Nephron progenitor cell (in vitro differentiated cells): ENCODE results near the gene CTNNA3.

ENCODE experiments used
- DNase-seq: peaks from one replicate; pipeline ENCODE4 v3.0.0; 2021
- H3K27ac Mint-ChIP-seq: 2 replicates; pipeline ENCODE4 v1.8.0; 2021; ENCODE audit warnings: mild to moderate bottlenecking, moderate library complexity, mixed read lengths
- H3K27me3 Mint-ChIP-seq: 2 replicates; pipeline ENCODE4 v1.8.0; 2021; ENCODE audit warnings: mild to moderate bottlenecking, low read depth, mixed read lengths; ENCODE audit not compliant: poor library complexity
- H3K36me3 Mint-ChIP-seq: 2 replicates; pipeline ENCODE4 v1.8.0; 2021; ENCODE audit warnings: low read depth, mixed read lengths
- H3K4me1 Mint-ChIP-seq: 2 replicates; pipeline ENCODE4 v1.8.0; 2021; ENCODE audit warnings: mixed read lengths
- H3K4me3 Mint-ChIP-seq: 2 replicates; pipeline ENCODE4 v1.8.0; 2021; ENCODE audit warnings: mild to moderate bottlenecking, moderate library complexity, mixed read lengths
- H3K9me3 Mint-ChIP-seq: 2 replicates; pipeline ENCODE4 v1.8.0; 2021; ENCODE audit warnings: mild to moderate bottlenecking, moderate library complexity, mixed read lengths
- TF ChIP-seq, protein P1 (sequence below): fragments of 200-600 bp; sonication (generic); IDR thresholded peaks from 2 replicates; pipeline ENCODE4 v1.5.0; 2021; ENCODE audit warnings: antibody characterized with exemption

The CTNNA3 gene

GRCh38 chr10:66780796-66781195 is 915.2 kb downstream of the CTNNA3 start:
- Mint-ChIP-seq H3K36me3 (no peaks in the 10 kb centered on the region), H3K9me3 (no peaks in the 10 kb centered on the region), H3K4me1 (peaks cover 26% of the 10 kb centered on the region), H3K27ac (no peak overlapping the region), H3K27me3 (no peaks in the 10 kb centered on the region), H3K4me3 (no peak overlapping the region)
- TF ChIP-seq, protein P1, sequence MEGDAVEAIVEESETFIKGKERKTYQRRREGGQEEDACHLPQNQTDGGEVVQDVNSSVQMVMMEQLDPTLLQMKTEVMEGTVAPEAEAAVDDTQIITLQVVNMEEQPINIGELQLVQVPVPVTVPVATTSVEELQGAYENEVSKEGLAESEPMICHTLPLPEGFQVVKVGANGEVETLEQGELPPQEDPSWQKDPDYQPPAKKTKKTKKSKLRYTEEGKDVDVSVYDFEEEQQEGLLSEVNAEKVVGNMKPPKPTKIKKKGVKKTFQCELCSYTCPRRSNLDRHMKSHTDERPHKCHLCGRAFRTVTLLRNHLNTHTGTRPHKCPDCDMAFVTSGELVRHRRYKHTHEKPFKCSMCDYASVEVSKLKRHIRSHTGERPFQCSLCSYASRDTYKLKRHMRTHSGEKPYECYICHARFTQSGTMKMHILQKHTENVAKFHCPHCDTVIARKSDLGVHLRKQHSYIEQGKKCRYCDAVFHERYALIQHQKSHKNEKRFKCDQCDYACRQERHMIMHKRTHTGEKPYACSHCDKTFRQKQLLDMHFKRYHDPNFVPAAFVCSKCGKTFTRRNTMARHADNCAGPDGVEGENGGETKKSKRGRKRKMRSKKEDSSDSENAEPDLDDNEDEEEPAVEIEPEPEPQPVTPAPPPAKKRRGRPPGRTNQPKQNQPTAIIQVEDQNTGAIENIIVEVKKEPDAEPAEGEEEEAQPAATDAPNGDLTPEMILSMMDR, result no peak
- DNase-seq, result no peak

DNA sequence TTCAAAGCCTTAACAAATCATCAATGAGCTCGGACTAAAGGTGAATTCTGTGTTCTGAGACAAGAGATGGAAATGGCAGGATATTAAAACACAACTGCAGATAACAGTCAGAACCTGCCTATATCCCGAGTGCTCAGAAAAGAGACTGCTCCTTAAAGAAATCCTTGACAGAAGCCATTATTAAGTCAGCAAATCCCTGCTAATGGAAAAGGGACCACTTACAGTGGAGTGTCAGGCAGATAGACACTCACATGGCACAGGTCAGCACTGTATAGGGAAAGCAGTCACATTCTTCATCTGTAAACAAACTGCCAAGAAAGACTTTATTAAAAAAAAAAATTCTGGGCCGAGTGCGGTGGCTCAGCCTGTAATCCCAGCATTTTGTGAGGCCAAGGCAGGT is 917.6 kb downstream of the CTNNA3 start:
- Mint-ChIP-seq H3K4me1 (peaks cover 17% of the 10 kb centered on the region), H3K36me3 (no peaks in the 10 kb centered on the region), H3K9me3 (no peaks in the 10 kb centered on the region), H3K4me3 (no peak overlapping the region), H3K27me3 (no peaks in the 10 kb centered on the region), H3K27ac (no peak overlapping the region)
- DNase-seq, result no peak
- TF ChIP-seq, protein P1, result no peak

GRCh38 chr10:66777665-66778064 is 918.3 kb downstream of the CTNNA3 start:
- no peaks in the 10 kb centered on the region for H3K27me3 Mint-ChIP-seq
- no peak overlapping the region for H3K27ac Mint-ChIP-seq
- peaks cover 10% of the 10 kb centered on the region for H3K4me1 Mint-ChIP-seq
- no peaks in the 10 kb centered on the region for H3K36me3 Mint-ChIP-seq
- TF ChIP-seq, protein P1, result no peak
- H3K9me3 Mint-ChIP-seq, result no peaks in the 10 kb centered on the region
- no peak overlapping the region for H3K4me3 Mint-ChIP-seq
- no peak for DNase-seq

DNA sequence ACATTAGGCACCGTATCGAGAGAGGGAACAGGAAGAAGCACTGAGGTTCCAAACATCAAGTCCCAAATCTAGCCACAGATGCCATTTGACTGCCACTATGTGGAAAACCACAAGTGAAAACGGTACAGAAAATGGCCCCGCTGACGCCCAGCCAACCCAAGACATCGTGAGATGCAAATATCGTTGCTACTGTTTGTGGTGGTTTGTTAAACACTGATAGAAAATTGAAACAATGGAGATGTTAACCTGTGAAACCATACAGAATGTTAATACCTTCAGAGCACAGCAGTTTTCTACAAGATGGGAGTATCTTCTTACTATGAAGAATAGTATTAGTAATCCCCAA is 922.5 kb downstream of the CTNNA3 start:
- Mint-ChIP-seq H3K27me3 (no peaks in the 10 kb centered on the region), H3K36me3 (no peaks in the 10 kb centered on the region), H3K9me3 (no peaks in the 10 kb centered on the region), H3K4me1 (peaks cover 9% of the 10 kb centered on the region), H3K4me3 (no peak overlapping the region), H3K27ac (no peak overlapping the region)
- no peak for DNase-seq
- TF ChIP-seq, protein P1, result no peak

- H3K4me3 Mint-ChIP-seq, result no peak overlapping the region
- H3K27me3 Mint-ChIP-seq, result peaks cover 5% of the 10 kb centered on the region
- no peaks in the 10 kb centered on the region for H3K36me3 Mint-ChIP-seq
- no peak overlapping the region for H3K27ac Mint-ChIP-seq
- no peak for DNase-seq
- TF ChIP-seq, protein P1, result no peak
- no peaks in the 10 kb centered on the region for H3K9me3 Mint-ChIP-seq
- H3K4me1 Mint-ChIP-seq, result peaks cover 8% of the 10 kb centered on the region
Observed at GRCh38 chr10:66772548-66773471, 923.2 kb downstream of the CTNNA3 start.

DNA sequence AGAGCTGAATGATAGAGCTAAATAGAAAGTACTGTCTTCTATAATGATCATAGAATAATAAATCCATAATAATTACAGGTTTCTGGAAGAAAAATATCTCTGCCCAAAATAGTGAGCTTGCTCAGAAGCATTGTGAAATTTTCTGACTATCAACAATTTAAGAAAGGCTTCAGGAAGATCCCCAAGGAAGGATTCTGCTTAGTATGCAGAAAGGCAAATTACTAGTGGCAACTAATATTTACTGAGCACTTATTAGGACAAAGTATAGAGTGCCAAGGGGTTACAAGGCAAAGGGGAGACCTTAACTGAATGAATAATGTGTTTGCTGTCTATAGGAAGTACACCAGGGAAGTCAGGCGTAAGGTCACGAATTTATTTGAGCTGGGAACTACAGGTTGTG is 928.3 kb downstream of the CTNNA3 start:
- no peak overlapping the region for H3K4me3 Mint-ChIP-seq
- no peaks in the 10 kb centered on the region for H3K9me3 Mint-ChIP-seq
- no peaks in the 10 kb centered on the region for H3K36me3 Mint-ChIP-seq
- no peak for DNase-seq
- TF ChIP-seq, protein P1, result no peak
- no peaks in the 10 kb centered on the region for H3K4me1 Mint-ChIP-seq
- H3K27ac Mint-ChIP-seq, result no peak overlapping the region
- H3K27me3 Mint-ChIP-seq, result peaks cover 5% of the 10 kb centered on the region
